NT2/D1 (cell line): ENCODE data around the gene PLTP.

Source experiments
- SUZ12 ChIP-seq: IDR thresholded peaks from 2 replicates; pipeline ENCODE4 v1.6.1; 2011; ENCODE audit not compliant: insufficient read length, insufficient read depth; ENCODE audit errors: extremely low read depth
- YY1 ChIP-seq: IDR thresholded peaks from 2 replicates; pipeline ENCODE4 v1.6.1; 2011; ENCODE audit not compliant: insufficient read length, insufficient read depth
- ZNF274 ChIP-seq: IDR thresholded peaks from 2 replicates; pipeline ENCODE4 v1.6.1; 2011; ENCODE audit warnings: mild to moderate bottlenecking, low read depth, low read length

DNA sequence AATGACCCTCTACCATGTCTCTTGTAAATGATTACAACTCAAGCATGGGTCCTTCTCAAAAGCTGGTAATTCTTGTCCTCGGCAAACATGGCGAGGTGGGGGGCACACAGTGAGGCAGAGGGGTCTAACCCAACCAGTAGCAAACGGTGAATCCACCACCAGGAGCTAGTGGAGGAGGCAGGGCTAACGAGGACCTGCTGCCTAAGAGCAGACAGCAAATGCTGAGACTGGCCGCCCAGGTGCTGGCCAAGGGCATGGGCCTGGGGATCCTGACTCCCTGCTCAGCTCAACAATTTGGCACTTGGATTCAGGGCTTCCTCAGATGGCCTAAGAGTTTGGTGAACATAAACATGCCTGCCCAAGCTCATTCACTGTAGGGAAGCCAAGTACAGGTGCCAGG lies 40.9 kb upstream of the PLTP start:
- no peak for TF ChIP-seq SUZ12
- TF ChIP-seq YY1, result no peak
- no peak for TF ChIP-seq ZNF274
